HCT116 (cell line): ENCODE results near the gene SPEM3.

ENCODE experiments used
- CEBPB ChIP-seq: IDR thresholded peaks from 2 replicates; pipeline ENCODE4 v1.6.1; 2012; ENCODE audit warnings: low read depth
- CTCF ChIP-seq, 3 experiments: fragments of 200-600 bp in 1 of 3; sonication (generic) in 1 of 3; IDR thresholded peaks in 2 of 3; conservative IDR thresholded peaks in 1 of 3; 2 replicates each; pipeline ENCODE4 v1.5.1; 2012 to 2017; ENCODE audit warnings: low read depth in 2 of 3, low read length in 2 of 3, antibody characterized with exemption in 1 of 3, borderline replicate concordance in 1 of 3, control low read depth in 1 of 3, mild to moderate bottlenecking in 1 of 3, mixed read lengths in 1 of 3, mixed run types in 1 of 3, moderate library complexity in 1 of 3; ENCODE audit not compliant: insufficient read depth in 1 of 3
- EZH2 ChIP-seq: fragments of 200-600 bp; sonication (generic); IDR thresholded peaks from 2 replicates; pipeline ENCODE4 v1.6.1; 2017; ENCODE audit warnings: antibody characterized with exemption, mixed run types
- EZH2phosphoT487 ChIP-seq: fragments of 200-600 bp; IDR thresholded peaks from 2 replicates; pipeline ENCODE4 v1.6.1; 2018; ENCODE audit warnings: antibody characterized with exemption, borderline replicate concordance
- POLR2AphosphoS5 ChIP-seq: IDR thresholded peaks from 2 replicates; pipeline ENCODE4 v1.6.1; 2011; ENCODE audit warnings: mild to moderate bottlenecking, low read depth, low read length, moderate library complexity
- SIN3A ChIP-seq: IDR thresholded peaks from 2 replicates; pipeline ENCODE4 v1.6.1; 2012; ENCODE audit warnings: low read depth
- SP1 ChIP-seq: IDR thresholded peaks from 2 replicates; pipeline ENCODE4 v1.6.1; 2012; ENCODE audit warnings: low read depth
- SRF ChIP-seq: IDR thresholded peaks from 2 replicates; pipeline ENCODE4 v1.6.1; 2012; ENCODE audit warnings: low read depth
- TCF7L2 ChIP-seq: IDR thresholded peaks from 2 replicates; pipeline ENCODE4 v1.7.0; 2011; ENCODE audit warnings: borderline replicate concordance, inconsistent platforms; ENCODE audit not compliant: insufficient read depth, insufficient read length; ENCODE audit errors: extremely low read depth
- ZFX ChIP-seq: fragments of 450-650 bp; IDR thresholded peaks from 2 replicates; pipeline ENCODE4 v1.6.1; 2017
- ZNF274 ChIP-seq: fragments of 200-500 bp; sonication (Bioruptor generic); IDR thresholded peaks from 2 replicates; pipeline ENCODE4 v1.6.1; 2014; ENCODE audit warnings: mild to moderate bottlenecking, low read depth, low read length, inconsistent platforms
- TF ChIP-seq, protein P1 (sequence below): IDR thresholded peaks from 2 replicates; pipeline ENCODE4 v1.6.1; 2012

- no peak for TF ChIP-seq SRF
- no peak for TF ChIP-seq EZH2phosphoT487
- no peak for TF ChIP-seq SIN3A
- no peak for TF ChIP-seq CEBPB
- no peak for TF ChIP-seq TCF7L2
- TF ChIP-seq EZH2, result no peak
- no peak for TF ChIP-seq POLR2AphosphoS5
- no peak for TF ChIP-seq CTCF (IDR thresholded peaks at IDR 0.05 in 2 of 3, conservative IDR thresholded peaks at IDR 0.05 in 1 of 3; ENCODE audit: borderline replicate concordance in 1 of 3, insufficient read depth in 1 of 3, low read depth in 2 of 3, low read length in 2 of 3)
- TF ChIP-seq, protein P1, sequence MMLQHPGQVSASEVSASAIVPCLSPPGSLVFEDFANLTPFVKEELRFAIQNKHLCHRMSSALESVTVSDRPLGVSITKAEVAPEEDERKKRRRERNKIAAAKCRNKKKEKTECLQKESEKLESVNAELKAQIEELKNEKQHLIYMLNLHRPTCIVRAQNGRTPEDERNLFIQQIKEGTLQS, result no peak
- no peak for TF ChIP-seq ZFX
- no peak for TF ChIP-seq SP1
- TF ChIP-seq ZNF274, result no peak
These were observed at the start of gene SPEM3 for GRCh38 chr17:7428557-7428956.
